NCI-H1436 (cell line): ENCODE measurements around the gene TBC1D32.
A peak's percentile ranks its signal among the peaks of the same experiment; 100 is the strongest.
"Not testable (repeated sequence)": the region's sequence is repeated elsewhere in the genome, so short reads cannot be mapped to it uniquely, and the experiment has no call there.

Experiments used
- DNase-seq: peaks from one replicate; lab custom pipeline; 2025; lab: John Stamatoyannopoulos, UW

TBC1D32 gene

DNA sequence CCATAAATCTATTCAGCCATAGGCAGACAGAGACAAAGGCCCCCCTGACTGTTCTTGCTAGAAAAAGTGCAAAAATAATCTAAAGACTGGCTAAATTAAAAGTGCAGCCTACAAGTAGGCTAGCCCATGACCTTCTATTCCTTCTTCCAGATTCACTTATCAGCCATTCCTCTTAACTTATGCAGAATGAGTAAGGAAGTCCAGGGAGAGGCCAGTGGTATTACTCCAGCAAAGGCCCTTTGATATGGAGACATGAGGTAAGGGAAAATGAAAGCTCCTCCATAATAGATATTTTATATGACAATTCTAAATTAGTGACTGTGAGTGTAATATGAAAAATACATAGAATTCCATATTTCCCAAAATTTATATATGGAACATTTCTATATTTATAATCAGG is 199.4 kb downstream of the TBC1D32 start:
- no peak for DNase-seq

GRCh38 chr6:121124600-121124999 is 209.7 kb downstream of the TBC1D32 start:
- DNase-seq, result no peak

DNA sequence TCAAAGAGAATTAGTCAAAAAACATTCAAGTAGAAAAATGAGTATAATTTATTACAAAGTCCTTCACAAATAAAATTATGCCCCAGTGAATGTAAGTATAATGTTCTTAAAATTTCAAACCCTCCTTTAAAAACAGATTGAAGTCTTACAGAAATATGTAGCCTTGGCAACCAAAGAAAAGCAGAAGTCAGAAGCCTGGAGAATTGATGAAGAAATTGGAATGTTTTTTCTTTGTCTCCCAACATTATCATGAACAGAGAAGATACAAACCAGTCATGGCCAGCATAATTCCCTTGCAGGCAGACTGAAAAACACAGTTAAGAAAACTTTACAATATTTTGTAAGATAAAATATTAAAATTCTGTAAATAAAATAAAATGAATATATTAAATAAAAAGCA is 221.9 kb downstream of the TBC1D32 start:
- DNase-seq, result no peak

- DNase-seq, result no peak
These were observed 223.5 kb downstream of the TBC1D32 start for GRCh38 chr6:121110733-121111132.

DNA sequence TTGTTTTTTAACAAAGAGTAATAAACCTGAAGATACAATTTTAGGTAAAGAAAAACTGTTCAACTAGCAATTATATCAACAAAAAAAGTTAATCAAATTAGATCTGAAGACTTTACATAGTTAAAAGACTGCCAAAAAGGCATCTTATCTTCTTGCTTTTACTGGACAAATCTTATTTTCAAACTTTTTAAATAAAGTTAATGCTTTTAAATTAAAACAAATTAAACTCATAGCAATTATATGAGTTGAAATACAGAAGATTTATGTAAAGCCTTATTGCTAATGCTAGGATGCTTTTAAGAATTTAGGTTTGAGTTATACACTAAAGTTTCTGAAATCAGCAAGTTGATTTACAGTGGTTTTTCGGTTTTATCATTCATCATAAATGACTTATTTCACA is 227.3 kb downstream of the TBC1D32 start:
- DNase-seq, result no peak

GRCh38 chr6:121105461-121105860 is 228.8 kb downstream of the TBC1D32 start:
- no peak for DNase-seq

DNA sequence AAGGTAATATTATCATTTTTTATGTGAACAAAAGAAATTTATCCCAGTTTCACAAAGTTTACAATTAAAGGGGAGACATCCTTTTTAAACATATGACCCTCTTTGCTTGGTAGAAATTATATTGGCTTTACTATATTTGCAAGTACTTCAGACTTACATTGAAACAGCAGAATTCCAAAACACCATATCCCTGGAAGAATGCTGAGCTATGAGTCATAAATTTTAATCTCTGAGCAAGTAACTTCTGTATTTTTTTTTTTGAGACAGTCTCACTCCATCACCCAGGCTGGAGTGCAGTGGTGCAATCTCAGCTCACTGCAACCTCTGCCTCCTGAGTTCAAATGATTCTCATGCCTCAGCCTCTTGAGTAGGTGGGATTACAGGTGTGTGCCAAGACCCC is 240.4 kb downstream of the TBC1D32 start:
- no peak for DNase-seq

DNA sequence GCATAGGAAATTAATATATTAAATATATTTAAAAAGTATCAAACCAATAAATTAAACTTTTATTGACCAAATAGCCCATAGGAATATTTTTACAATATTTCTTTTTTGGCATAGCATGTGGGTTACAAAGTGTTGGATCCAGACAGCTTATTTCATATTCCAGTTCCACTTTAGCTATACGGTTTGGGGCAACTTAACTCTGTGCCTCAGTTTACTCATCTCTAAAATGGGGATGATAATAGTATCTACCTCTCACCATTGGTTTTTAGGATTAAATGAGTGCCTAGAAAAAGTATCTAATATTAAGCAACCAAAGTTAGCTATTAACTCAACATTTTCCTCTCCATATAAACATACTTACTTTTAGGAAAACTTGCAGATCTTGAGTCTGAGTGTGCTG is 243.8 kb downstream of the TBC1D32 start:
- no peak for DNase-seq

GRCh38 chr6:121086876-121087275 is 247.4 kb downstream of the TBC1D32 start:
- no peak for DNase-seq

DNA sequence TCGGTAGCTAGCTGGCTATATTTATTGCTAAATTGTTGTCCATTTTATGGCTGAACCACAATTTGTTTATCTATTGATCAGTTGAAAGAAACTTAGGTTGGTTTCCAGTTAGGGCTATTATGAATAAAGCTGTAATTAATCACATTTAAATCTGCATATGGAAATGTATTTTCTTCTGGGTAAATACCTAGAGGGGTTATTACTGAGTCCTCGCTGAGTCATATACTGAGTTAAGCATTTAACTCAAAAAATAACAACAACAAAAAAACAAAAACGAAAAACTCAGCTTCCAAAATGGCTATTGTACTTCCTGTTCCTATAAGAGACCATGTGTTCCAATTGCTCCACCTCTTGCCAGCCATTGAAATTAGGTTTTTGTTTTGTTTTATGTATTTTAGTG is 258.2 kb downstream of the TBC1D32 start:
- DNase-seq, result no peak

GRCh38 chr6:121068749-121069148 is 265.5 kb downstream of the TBC1D32 start:
- not testable (repeated sequence) for DNase-seq

GRCh38 chr6:121067381-121067780 is 266.9 kb downstream of the TBC1D32 start:
- no peak for DNase-seq

DNA sequence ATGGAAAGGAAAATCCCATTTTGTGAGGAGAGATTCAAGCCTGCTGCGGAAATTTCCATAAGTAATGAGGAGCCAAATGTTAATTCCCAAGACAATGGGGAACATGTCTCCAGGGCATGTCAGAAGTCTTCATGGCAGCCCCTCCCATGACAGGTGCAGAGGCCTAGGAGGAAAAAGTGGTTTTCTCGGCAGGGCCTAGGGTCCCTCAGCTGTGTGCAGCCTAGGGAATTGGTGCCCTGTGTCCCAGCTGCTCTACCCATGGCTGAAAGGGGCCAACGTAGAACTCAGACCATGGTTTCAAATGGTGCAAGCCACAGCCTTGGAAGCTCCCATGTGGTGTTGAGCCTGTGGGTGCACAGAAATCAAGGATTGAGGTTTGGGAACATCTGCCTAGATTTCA is 269.9 kb downstream of the TBC1D32 start:
- DNase-seq, result no peak

- DNase-seq, result peak; percentile 0
These were observed 278.6 kb downstream of the TBC1D32 start for GRCh38 chr6:121055572-121056163.

GRCh38 chr6:121048593-121048992 is 285.7 kb downstream of the TBC1D32 start:
- DNase-seq, result not testable (repeated sequence)

GRCh38 chr6:121044905-121045304 is 289.4 kb downstream of the TBC1D32 start:
- not testable (repeated sequence) for DNase-seq

- DNase-seq, result not testable (repeated sequence)
These were observed 290.6 kb downstream of the TBC1D32 start for GRCh38 chr6:121043706-121044105.

GRCh38 chr6:121043211-121043610 is 291.1 kb downstream of the TBC1D32 start:
- DNase-seq, result not testable (repeated sequence)

DNA sequence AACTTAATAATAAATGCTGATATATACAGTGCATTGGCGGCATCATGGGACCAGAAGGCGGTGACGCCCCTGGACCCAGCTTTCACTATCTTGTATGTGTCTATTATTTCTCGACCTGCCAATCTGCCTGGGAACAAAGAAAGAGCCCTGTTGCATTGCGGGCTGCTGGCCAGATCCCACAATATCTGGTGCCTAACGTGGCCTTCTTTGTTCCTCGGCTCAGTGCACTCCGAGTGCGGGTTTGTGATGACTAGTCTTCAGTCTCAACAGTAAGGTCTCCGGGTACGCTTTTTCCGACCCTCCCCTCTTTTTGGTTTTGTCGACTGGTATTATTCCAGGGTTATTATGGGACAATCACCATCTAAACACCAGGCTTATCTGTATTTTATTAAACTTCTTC is 291.5 kb downstream of the TBC1D32 start:
- DNase-seq, result no peak

- DNase-seq, result no peak
These were observed 293.4 kb downstream of the TBC1D32 start for GRCh38 chr6:121040831-121041230.

DNA sequence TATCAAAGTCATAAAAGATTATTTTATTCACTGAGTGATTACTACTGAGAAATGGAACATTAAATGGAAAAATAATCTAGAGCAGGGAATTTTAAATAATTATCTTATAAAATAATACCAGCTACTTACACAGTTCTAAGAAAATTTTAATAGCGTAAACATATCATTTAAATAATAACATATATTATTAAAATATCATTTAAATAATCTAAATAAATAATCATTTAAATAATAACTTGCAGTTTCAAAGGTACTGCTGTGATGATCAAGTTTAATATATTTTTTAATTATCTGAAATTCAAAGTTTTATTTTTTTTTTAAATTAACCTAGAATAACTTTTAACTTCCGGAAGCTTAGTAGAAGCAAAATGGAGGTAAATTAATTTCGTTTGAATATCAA is 301.2 kb downstream of the TBC1D32 start:
- DNase-seq, result no peak

GRCh38 chr6:121032268-121033006 is 301.8 kb downstream of the TBC1D32 start:
- no peak for DNase-seq
